ENCODE measurements around the gene PHEX. TPM values are rescaled to one million over a fixed set of nuclear protein-coding genes. Genes with fewer than 3 reads are reported as not detected.

Gene PHEX
- total RNA-seq, 1 experiment from 2014 or later: 0.27 TPM

DNA sequence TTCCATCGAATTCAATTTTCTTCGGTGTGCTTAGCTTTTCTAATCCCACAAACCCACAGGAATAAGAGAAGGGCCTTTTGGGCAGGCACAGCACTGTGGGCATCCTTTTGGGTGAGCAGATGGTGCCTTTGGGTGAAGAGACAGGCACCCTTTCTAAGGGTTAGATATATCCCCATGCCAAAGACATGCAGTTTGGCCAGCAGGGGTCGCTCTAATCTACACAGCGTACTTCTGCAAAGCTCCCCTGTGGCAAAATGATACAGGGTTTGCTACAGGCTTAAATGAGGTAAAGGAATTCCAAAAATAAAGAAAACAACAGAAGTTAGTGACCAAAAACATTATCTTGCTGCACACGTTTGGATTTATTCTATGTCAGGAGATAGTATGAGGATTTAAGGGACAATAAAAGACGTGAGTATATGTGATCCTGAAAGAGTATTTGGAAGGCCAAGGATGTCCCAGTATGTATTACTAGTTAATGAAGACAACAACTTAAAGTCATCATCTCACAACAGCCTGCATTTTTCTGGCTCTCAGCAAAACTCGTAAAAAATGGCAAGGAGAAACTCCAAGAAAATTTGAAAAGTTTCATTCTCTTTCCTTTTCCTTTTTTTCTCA lies 49.5 kb downstream of the PHEX start:
- H3K27me3 ChIP-seq (ENCODE audit: insufficient read depth, low read length): no peaks in the 10 kb centered on the region
- no peak overlapping the region for H3K4me2 ChIP-seq (ENCODE audit: low read length)
- H3K27ac ChIP-seq (ENCODE audit: low read depth, low read length): no peak overlapping the region
- H3K79me2 ChIP-seq (ENCODE audit: insufficient read depth, low read length): no peaks in the 10 kb centered on the region
- ATAC-seq (peak; percentile 87), DNase-seq (ENCODE audit: low read depth, low spot score) (peak; percentile 8)
- ChIA-PET CTCF (interaction anchor here (0.7 to 1.3 kb wide), 5 partner anchors 9 to 96 kb away, joined by 3 to 6 read pairs (median 3); no protein-coding TSS in a partner anchor), RAD21 (ENCODE audit: low non-redundant PET in 1 of 2, low total read pairs in 2 of 2, uncharacterized antibody in 2 of 2, unreplicated experiment in 2 of 2) (no interaction called here), POLR2A (no interaction called here)
- H3K9me3 ChIP-seq (ENCODE audit: control insufficient read depth in 1 of 2, insufficient read depth in 1 of 2, low read depth in 1 of 2, low read length in 2 of 2): no peaks in the 10 kb centered on the region
- TF ChIP-seq ZNF274 (IDR thresholded peaks at IDR 0.05; ENCODE audit: low read depth, low read length) (no peak), ZFX (IDR thresholded peaks at IDR 0.05) (no peak), RAD21 (IDR thresholded peaks at IDR 0.05; ENCODE audit: low read depth) (peak; percentile 55)
- TF ChIP-seq, protein P1, sequence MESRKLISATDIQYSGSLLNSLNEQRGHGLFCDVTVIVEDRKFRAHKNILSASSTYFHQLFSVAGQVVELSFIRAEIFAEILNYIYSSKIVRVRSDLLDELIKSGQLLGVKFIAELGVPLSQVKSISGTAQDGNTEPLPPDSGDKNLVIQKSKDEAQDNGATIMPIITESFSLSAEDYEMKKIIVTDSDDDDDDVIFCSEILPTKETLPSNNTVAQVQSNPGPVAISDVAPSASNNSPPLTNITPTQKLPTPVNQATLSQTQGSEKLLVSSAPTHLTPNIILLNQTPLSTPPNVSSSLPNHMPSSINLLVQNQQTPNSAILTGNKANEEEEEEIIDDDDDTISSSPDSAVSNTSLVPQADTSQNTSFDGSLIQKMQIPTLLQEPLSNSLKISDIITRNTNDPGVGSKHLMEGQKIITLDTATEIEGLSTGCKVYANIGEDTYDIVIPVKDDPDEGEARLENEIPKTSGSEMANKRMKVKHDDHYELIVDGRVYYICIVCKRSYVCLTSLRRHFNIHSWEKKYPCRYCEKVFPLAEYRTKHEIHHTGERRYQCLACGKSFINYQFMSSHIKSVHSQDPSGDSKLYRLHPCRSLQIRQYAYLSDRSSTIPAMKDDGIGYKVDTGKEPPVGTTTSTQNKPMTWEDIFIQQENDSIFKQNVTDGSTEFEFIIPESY (IDR thresholded peaks at IDR 0.05; ENCODE audit: extremely low read depth, insufficient replicate concordance, low read length): no peak
- TF ChIP-seq, protein P2, sequence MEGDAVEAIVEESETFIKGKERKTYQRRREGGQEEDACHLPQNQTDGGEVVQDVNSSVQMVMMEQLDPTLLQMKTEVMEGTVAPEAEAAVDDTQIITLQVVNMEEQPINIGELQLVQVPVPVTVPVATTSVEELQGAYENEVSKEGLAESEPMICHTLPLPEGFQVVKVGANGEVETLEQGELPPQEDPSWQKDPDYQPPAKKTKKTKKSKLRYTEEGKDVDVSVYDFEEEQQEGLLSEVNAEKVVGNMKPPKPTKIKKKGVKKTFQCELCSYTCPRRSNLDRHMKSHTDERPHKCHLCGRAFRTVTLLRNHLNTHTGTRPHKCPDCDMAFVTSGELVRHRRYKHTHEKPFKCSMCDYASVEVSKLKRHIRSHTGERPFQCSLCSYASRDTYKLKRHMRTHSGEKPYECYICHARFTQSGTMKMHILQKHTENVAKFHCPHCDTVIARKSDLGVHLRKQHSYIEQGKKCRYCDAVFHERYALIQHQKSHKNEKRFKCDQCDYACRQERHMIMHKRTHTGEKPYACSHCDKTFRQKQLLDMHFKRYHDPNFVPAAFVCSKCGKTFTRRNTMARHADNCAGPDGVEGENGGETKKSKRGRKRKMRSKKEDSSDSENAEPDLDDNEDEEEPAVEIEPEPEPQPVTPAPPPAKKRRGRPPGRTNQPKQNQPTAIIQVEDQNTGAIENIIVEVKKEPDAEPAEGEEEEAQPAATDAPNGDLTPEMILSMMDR (IDR thresholded peaks at IDR 0.05 in 2 of 3, conservative IDR thresholded peaks at IDR 0.05 in 1 of 3; ENCODE audit: borderline replicate concordance in 1 of 3, insufficient read depth in 1 of 3, low read depth in 2 of 3, low read length in 2 of 3): peak; percentile 18 to 81 (median 69); a peak in 5 of 6 replicates
- intact Hi-C loops (cut with micrococcal nuclease): no loop called here
- H3K4me1 ChIP-seq (ENCODE audit: control insufficient read depth in 1 of 2, insufficient read depth in 2 of 2, low read length in 2 of 2): no peaks in the 10 kb centered on the region
- H2AFZ ChIP-seq (ENCODE audit: low read depth, low read length, poor library complexity, severe bottlenecking): no peak overlapping the region
- H3K9ac ChIP-seq (ENCODE audit: low read length): no peak overlapping the region
- H3K36me3 ChIP-seq (ENCODE audit: control insufficient read depth in 1 of 2, insufficient read depth in 2 of 2, low read length in 2 of 2): no peaks in the 10 kb centered on the region
- no peaks in the 10 kb centered on the region for H3K9me2 ChIP-seq (ENCODE audit: insufficient read depth)
- BruUV-seq (replicated peaks): no TSS peak
- no peaks in the 10 kb centered on the region for H4K20me1 ChIP-seq (ENCODE audit: insufficient read depth)
- H3K4me3 ChIP-seq (replicated peaks in 1 of 2; ENCODE audit: low read depth in 1 of 2, low read length in 2 of 2): no peak overlapping the region

Data from HCT116 (cell line).